Central memory CD8-positive, alpha-beta T cell (primary cell): ENCODE measurements around the gene LAMB4.

ENCODE experiments used
- ATAC-seq: fragments of 150-1000 bp; cut with Tn5 transposase; replicated peaks from 2 replicates; pipeline ENCODE4 v1.10.0; 2022; ENCODE audit warnings: mild to moderate bottlenecking, moderate FRiP score, moderate number of reproducible peaks; ENCODE audit not compliant: poor library complexity, severe bottlenecking; ENCODE audit errors: extremely low read depth
- DNase-seq, 2 donors: peaks; one replicate each; pipeline ENCODE4 v3.0.0; 2021; ENCODE audit warnings: low spot score in 2 of 2
- H3K27ac Mint-ChIP-seq: one replicate; pipeline ENCODE4 v1.8.0; 2022; ENCODE audit warnings: low read depth, mild to moderate bottlenecking, moderate library complexity, mixed read lengths
- H3K27me3 Mint-ChIP-seq: one replicate; pipeline ENCODE4 v1.8.0; 2022; ENCODE audit warnings: mixed read lengths
- H3K36me3 Mint-ChIP-seq: one replicate; pipeline ENCODE4 v1.8.0; 2022; ENCODE audit warnings: mild to moderate bottlenecking, moderate library complexity, mixed read lengths; ENCODE audit not compliant: insufficient read depth
- H3K4me1 Mint-ChIP-seq: one replicate; pipeline ENCODE4 v1.8.0; 2022; ENCODE audit warnings: mixed read lengths
- H3K4me3 Mint-ChIP-seq: one replicate; pipeline ENCODE4 v1.8.0; 2022; ENCODE audit warnings: mild to moderate bottlenecking, moderate library complexity, mixed read lengths
- H3K9me3 Mint-ChIP-seq: one replicate; pipeline ENCODE4 v1.8.0; 2022; ENCODE audit warnings: mixed read lengths

Gene LAMB4

GRCh38 chr7:107998150-107998549 lies 132.0 kb downstream of the LAMB4 start:
- DNase-seq (no peak), ATAC-seq (no peak)
- no peaks in the 10 kb centered on the region for H3K4me1 Mint-ChIP-seq
- H3K27me3 Mint-ChIP-seq = peaks cover 58% of the 10 kb centered on the region
- H3K9me3 Mint-ChIP-seq = no peaks in the 10 kb centered on the region
- H3K4me3 Mint-ChIP-seq = no peak overlapping the region
- H3K36me3 Mint-ChIP-seq = peaks cover 1% of the 10 kb centered on the region
- no peak overlapping the region for H3K27ac Mint-ChIP-seq

GRCh38 chr7:107996072-107996882 lies 133.9 kb downstream of the LAMB4 start:
- Mint-ChIP-seq H3K36me3 (no peaks in the 10 kb centered on the region), H3K4me3 (no peak overlapping the region), H3K27me3 (peaks cover 66% of the 10 kb centered on the region), H3K9me3 (no peaks in the 10 kb centered on the region), H3K27ac (no peak overlapping the region), H3K4me1 (no peaks in the 10 kb centered on the region)
- DNase-seq (no peak), ATAC-seq (no peak)

- DNase-seq (no peak), ATAC-seq (no peak)
- no peak overlapping the region for H3K27ac Mint-ChIP-seq
- H3K27me3 Mint-ChIP-seq = peaks cover 57% of the 10 kb centered on the region
- no peaks in the 10 kb centered on the region for H3K4me1 Mint-ChIP-seq
- no peak overlapping the region for H3K4me3 Mint-ChIP-seq
- H3K9me3 Mint-ChIP-seq = no peaks in the 10 kb centered on the region
- H3K36me3 Mint-ChIP-seq = no peaks in the 10 kb centered on the region
Observed at GRCh38 chr7:107995184-107996071, 134.7 kb downstream of the LAMB4 start.

GRCh38 chr7:107994421-107995030 lies 135.6 kb downstream of the LAMB4 start:
- Mint-ChIP-seq H3K27me3 (peaks cover 61% of the 10 kb centered on the region), H3K4me3 (no peak overlapping the region), H3K27ac (no peak overlapping the region), H3K36me3 (no peaks in the 10 kb centered on the region), H3K4me1 (no peaks in the 10 kb centered on the region), H3K9me3 (no peaks in the 10 kb centered on the region)
- ATAC-seq (no peak), DNase-seq (no peak)

- H3K4me1 Mint-ChIP-seq = no peaks in the 10 kb centered on the region
- ATAC-seq = no peak
- peaks cover 61% of the 10 kb centered on the region for H3K27me3 Mint-ChIP-seq
Observed at GRCh38 chr7:107993891-107994291, 136.3 kb downstream of the LAMB4 start.

GRCh38 chr7:107989618-107990373 lies 140.4 kb downstream of the LAMB4 start:
- no peak for ATAC-seq
- H3K4me1 Mint-ChIP-seq = no peaks in the 10 kb centered on the region
- no peak for DNase-seq
- no peak overlapping the region for H3K27ac Mint-ChIP-seq
- no peaks in the 10 kb centered on the region for H3K36me3 Mint-ChIP-seq
- peaks cover 63% of the 10 kb centered on the region for H3K27me3 Mint-ChIP-seq
- H3K4me3 Mint-ChIP-seq = no peak overlapping the region
- H3K9me3 Mint-ChIP-seq = no peaks in the 10 kb centered on the region

More at GRCh38 chr7:107993891-107994291, 136.3 kb downstream of the LAMB4 start:
- DNase-seq = no peak
- no peak overlapping the region for H3K27ac Mint-ChIP-seq
- H3K36me3 Mint-ChIP-seq = no peaks in the 10 kb centered on the region
- no peaks in the 10 kb centered on the region for H3K9me3 Mint-ChIP-seq
- no peak overlapping the region for H3K4me3 Mint-ChIP-seq

GRCh38 chr7:107982918-107983389 lies 147.2 kb downstream of the LAMB4 start:
- Mint-ChIP-seq H3K9me3 (no peaks in the 10 kb centered on the region), H3K4me3 (no peak overlapping the region), H3K36me3 (no peaks in the 10 kb centered on the region), H3K27ac (no peak overlapping the region), H3K27me3 (peaks cover 22% of the 10 kb centered on the region), H3K4me1 (no peaks in the 10 kb centered on the region)
- ATAC-seq (no peak), DNase-seq (no peak)

GRCh38 chr7:107982042-107982840 lies 147.9 kb downstream of the LAMB4 start:
- Mint-ChIP-seq H3K4me1 (no peaks in the 10 kb centered on the region), H3K4me3 (no peak overlapping the region), H3K27ac (no peak overlapping the region), H3K27me3 (peaks cover 22% of the 10 kb centered on the region), H3K9me3 (no peaks in the 10 kb centered on the region), H3K36me3 (no peaks in the 10 kb centered on the region)
- no peak for ATAC-seq
- no peak for DNase-seq

GRCh38 chr7:107981466-107981865 lies 148.7 kb downstream of the LAMB4 start:
- DNase-seq = no peak
- no peaks in the 10 kb centered on the region for H3K4me1 Mint-ChIP-seq
- H3K36me3 Mint-ChIP-seq = no peaks in the 10 kb centered on the region

GRCh38 chr7:107980671-107981190 lies 149.4 kb downstream of the LAMB4 start:
- Mint-ChIP-seq H3K9me3 (no peaks in the 10 kb centered on the region), H3K4me3 (no peak overlapping the region), H3K27me3 (peaks cover 28% of the 10 kb centered on the region), H3K4me1 (no peaks in the 10 kb centered on the region), H3K36me3 (no peaks in the 10 kb centered on the region), H3K27ac (no peak overlapping the region)
- no peak for DNase-seq
- ATAC-seq = no peak

More at GRCh38 chr7:107981466-107981865, 148.7 kb downstream of the LAMB4 start:
- no peak overlapping the region for H3K27ac Mint-ChIP-seq
- no peak overlapping the region for H3K4me3 Mint-ChIP-seq
- peaks cover 20% of the 10 kb centered on the region for H3K27me3 Mint-ChIP-seq
- H3K9me3 Mint-ChIP-seq = no peaks in the 10 kb centered on the region
- no peak for ATAC-seq

- DNase-seq (no peak), ATAC-seq (no peak)
- Mint-ChIP-seq H3K4me3 (no peak overlapping the region), H3K4me1 (no peaks in the 10 kb centered on the region), H3K36me3 (no peaks in the 10 kb centered on the region), H3K9me3 (no peaks in the 10 kb centered on the region), H3K27me3 (peaks cover 33% of the 10 kb centered on the region), H3K27ac (no peak overlapping the region)
Observed at GRCh38 chr7:107980171-107980570, 150.0 kb downstream of the LAMB4 start.
